Fibroblast of skin of left quadriceps (primary cell): Measurements from ENCODE around the gene ABCD1.
"Not testable (repeated sequence)": the region's sequence is repeated elsewhere in the genome, so short reads cannot be mapped to it uniquely, and the experiment has no call there.

ENCODE experiments used
- DNase-seq, 2 experiments: peaks; one replicate each; pipeline ENCODE4 v3.0.0-alpha.2; 2013; ENCODE audit warnings: low read depth in 2 of 2

Gene ABCD1

DNA sequence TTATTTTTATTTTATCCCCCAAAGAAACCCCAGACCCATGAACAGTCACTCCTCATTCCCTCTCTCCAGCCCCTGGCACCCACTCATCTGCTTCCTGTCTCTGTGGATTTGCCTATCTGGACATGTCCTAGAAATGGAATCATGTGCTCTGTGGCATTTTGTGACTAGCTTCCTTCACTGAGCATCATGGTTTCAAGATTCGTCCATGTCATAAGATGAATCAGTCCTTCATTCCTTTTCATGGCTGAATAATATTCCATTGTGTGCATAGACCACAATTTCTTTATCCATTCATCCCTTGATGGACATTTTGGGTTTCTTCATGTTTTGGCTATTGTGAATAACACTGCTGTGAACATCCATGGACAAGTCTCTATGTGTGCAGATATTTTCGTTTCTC, 10.2 kb downstream of the ABCD1 start:
- no peak for DNase-seq

DNA sequence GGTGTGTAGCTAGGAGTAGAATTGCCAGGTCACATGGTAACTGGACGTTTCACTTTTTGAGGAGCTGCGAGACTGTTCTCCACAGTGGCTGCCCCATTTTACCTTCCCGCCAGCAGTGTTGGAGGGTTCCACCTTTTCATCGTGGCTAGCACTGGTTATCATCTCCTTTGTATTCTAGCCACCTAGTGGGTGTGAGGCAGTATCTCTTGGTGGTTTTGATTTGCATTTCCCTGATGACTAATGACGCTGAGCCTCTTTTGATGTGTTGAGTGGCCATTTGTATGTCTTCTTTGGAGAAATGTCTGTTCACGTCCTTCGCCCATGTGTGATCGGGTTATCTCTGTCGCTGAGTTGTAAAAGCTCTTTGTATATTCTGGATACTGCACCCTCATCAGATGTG, 10.6 kb downstream of the ABCD1 start:
- DNase-seq = no peak

DNA sequence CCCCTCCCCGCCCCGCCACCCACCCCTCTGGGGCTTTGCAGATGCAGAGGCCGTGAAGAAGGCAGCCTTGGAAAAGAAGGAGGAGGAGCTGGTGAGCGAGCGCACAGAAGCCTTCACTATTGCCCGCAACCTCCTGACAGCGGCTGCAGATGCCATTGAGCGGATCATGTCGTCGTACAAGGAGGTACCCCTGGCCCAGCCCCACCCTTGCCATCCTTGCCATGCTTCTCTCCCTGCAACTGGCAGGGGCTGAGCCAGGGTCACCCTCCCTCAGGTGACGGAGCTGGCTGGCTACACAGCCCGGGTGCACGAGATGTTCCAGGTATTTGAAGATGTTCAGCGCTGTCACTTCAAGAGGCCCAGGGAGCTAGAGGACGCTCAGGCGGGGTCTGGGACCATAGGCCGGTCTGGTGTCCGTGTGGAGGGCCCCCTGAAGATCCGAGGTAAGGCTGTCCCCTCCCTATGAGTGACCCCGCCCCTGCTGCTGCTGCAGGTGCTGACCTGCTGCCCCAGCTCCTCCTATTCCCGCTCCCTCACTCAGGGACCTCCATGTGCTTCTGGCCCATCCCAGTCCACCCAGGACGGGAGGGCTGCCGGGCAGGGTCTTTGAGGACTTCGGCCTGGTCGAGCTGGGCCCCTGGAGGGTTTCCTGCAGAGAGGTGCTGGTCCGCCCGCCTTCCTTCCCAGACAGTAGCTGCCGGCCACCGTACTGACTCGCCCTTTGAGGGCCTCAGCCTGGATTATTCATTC, 11.6 kb downstream of the ABCD1 start:
- no peak for DNase-seq

DNA sequence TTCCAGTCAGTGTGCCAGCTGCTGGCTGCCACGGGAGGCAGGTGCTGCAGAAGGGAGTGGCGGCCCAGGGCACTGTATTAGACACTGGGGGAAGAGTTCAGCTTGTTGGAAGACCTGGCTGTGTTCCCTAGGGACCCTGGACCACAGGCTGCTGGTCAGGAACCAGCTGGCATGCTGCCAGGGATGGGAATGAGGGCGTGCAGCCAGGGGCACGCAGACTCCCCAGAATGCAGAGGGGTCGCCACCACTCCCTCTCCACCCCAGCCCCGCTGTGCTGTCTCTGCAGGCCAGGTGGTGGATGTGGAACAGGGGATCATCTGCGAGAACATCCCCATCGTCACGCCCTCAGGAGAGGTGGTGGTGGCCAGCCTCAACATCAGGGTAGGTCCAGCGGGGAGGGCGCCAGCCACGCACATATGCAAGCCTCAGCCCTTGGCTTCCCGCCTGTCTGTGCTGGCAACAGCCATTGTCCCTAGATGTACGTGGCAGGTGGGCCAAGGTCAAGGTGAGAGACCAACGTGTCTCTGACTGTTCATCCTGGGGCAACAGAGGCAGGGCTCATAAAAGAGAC, 12.3 kb downstream of the ABCD1 start:
- no peak for DNase-seq

DNA sequence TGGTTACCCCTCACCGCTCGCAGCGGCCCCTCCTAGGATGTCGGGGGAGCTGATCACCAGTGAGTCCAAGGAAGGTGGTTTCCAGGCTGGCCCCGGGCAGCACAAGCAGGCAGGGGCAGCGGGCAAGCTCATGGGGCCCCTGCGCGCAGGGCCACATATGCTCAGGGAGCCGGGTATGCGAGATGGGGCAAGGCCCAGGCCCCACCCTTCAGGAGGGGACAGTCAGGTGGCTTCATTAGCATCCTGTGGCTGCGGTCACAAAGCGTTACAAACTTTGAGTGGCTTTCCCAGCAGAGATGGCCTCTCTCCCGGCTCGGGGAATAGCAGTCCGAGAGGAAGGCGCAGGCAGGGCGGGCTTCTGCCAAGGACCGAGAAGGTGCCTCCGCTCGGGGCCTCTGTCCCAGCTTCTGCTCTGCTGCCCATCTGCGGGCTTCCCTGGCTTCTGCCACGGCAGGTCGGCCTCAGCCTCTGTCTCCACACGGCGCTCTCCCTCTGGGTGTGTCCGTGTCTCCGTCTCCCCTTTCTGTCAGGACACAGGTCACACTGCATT, 13.5 kb downstream of the ABCD1 start:
- no peak for DNase-seq

DNA sequence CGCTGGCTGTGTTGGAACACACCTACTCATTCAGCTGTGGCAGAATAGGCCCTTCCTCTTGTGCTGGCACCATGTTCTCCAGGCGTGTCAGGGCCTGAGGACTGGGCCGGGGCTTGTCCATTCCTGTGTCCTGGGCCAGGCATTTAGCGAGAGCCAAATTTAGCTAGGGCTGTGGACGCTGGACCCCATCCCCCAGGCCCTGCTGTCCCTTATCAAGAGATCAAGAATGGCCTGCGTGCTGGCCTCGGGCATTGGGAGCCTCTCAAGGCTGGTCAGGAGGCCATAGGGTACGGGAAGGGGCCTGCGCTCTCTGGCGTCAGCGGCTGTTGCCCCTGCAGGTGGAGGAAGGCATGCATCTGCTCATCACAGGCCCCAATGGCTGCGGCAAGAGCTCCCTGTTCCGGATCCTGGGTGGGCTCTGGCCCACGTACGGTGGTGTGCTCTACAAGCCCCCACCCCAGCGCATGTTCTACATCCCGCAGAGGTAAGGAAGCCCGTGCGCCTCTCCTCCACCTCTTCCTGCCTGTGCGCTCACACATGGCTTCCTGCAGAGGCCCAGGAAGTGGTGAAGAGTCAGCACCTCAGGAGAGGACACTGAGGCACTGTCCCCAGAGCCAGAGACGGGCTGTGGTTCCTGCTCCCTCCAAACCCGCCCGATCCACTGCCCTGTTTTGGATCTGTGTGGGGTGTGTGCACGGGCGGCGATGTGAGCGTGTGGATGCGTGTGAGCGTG, 15.3 kb downstream of the ABCD1 start:
- DNase-seq = no peak

DNA sequence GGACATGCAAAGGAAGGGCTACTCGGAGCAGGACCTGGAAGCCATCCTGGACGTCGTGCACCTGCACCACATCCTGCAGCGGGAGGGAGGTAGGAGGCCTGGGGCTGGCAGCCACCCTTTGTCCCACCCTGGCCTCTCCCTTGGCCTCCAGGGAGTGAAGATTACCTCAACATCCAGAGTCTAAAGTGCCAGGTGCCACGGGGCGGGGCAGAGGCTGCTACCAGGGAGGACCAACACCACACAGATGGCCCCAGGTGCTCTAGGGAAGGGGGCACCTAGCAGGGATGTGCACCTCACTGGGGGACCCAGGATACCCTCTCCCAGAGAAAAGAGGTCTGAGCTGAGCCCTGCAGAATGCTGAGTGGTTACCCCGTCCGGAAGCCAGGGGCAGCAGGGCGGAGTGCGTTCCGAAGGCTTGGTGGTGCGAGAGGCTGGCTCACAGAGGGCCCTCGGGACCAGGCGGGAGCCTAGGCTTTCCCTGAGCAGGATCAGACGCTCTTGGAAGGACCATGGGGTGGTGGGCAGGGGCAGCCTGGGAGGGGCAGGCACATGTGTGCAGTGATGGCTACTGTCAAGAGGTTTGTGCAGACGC, 16.1 kb downstream of the ABCD1 start:
- no peak for DNase-seq

DNA sequence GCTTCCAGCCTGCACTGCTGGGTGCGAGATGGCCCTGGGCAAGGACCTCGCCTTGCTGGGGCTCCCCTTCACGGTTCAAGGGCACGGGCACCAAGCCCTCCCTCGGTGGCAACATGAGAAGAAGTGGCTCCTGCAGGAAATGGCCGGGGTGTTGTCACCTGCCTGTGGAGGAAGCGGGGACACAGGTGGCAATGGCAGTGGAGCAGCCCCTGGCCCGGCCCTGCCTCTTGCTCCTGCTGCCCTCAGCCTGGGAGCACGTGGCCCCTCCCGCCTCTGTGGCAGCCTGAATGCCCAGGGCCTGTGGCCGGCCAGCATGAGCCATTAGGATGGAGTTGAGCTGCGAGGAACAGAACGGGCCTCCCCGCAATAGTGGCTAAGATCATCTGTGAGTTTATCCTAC, 16.8 kb downstream of the ABCD1 start:
- DNase-seq = no peak

DNA sequence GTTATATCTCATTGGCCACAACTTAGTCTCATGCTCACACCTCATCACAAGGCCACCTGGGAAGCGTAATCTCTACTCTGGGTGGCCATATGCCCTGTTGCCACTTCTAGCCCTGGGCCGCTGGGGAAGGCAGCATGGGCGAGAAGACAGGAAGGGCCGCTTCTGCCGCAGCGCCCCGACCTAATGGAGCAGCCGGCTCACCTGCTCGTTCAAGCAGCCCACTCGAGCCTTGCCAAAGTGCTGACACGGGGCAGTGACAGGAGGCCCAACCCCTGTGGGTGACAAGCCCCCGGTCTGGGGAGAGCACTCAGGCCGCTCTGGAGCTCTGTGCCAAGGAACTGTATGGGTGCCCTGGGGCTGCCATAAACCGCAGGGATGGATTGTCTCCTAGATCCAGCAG, 17.5 kb downstream of the ABCD1 start:
- DNase-seq = not testable (repeated sequence)

DNA sequence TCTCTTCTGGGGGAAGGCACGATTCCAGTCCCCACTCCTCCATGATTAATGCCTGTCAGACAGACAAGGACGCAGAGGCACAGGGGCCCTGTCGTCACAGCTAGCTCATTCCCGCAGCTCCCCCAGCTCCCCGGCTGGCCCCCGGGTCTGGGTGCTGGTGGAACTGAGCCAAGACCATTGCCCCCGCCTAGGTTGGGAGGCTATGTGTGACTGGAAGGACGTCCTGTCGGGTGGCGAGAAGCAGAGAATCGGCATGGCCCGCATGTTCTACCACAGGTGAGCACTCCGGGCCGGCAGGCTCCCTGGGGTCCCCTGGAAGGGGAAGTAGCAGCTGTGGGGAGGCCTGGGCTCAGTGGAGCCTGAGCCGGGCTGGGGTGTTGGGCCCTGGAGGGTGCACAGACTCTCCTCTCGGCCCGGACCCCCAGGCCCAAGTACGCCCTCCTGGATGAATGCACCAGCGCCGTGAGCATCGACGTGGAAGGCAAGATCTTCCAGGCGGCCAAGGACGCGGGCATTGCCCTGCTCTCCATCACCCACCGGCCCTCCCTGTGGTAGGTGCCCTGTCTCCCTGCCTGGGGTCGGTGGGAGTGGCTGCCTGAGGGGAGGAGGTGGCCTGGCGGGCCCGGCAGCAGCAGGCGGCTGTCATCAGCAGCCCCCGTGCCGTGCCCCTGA, 18.3 kb downstream of the ABCD1 start:
- not testable (repeated sequence) for DNase-seq

DNA sequence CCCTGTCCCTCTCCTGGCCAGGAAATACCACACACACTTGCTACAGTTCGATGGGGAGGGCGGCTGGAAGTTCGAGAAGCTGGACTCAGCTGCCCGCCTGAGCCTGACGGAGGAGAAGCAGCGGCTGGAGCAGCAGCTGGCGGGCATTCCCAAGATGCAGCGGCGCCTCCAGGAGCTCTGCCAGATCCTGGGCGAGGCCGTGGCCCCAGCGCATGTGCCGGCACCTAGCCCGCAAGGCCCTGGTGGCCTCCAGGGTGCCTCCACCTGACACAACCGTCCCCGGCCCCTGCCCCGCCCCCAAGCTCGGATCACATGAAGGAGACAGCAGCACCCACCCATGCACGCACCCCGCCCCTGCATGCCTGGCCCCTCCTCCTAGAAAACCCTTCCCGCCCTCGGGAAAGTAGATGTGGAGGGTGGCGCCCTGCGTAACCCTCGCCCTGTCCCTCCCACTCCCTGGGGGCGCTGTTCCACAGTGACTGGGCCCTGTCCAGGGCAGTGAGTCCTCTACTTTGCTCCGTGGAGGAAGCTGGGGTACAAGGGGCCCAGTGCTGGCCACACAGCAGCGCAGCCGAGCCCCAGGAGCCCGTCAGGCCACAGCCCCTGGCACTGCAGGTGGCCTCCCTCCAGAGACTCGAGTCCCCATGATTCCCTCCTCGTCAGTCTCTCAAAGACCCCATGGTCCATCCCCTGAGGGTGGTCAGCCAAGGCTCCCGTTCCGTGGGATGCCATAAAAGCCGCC, 19.0 kb downstream of the ABCD1 start:
- DNase-seq = not testable (repeated sequence)

DNA sequence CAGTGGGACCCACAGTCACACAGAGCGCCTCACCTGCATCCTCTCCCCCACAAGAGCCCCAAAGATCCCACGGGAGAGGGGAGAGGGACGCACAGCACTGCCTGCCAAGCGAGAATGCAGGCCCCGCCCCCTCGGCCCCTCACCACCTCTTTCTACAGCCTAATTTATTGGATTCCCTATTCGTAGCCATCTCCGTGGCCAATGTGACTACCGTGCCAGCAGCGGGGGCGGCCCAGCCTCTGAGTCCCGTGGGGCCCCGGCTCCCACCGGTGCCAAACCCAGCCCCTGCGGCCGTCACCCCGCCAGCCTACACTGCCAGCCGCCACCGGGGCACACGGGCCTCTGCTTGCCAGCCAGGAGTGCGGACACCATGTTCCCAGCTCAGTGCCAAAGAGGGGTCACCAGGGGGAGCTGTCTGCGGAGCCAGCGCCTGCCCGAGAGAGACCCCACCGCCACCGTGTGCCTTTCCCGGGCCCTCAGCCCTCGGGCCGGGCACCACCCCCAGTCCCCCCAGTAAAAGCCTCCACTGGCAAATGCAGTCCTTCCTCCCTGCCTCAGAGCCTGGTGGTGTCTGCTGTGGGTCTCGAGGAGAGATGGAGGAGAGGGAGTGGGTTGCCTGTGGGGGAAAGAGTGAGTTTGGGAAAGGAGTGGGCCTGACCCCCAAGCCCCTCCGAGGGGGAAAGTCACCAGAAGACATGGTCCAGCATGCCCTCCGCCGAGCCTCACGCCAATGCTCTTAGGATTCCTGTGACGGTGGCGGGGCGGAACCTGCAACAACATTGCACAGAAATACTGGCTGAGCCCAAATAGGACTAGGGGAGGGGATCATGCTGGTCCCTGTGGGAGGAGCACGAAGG, 19.8 kb downstream of the ABCD1 start:
- no peak for DNase-seq

DNA sequence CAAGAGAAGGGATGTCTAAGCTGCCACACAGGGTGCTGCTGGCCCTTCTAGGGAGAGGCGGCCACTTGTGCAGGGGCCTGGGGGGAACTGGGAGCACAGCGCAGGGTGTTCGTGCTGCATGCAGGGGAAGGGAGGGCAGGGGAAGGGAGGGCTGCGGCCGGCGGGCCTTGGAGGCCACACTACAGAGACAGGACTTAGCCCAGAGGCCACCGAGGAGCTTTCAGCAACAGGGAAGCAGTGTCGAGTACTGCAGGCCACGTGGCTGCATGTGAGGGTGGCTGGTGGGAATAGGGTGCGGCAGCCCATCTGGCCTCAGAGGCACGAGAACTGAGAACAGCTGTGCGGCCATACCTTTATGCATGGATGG, 20.4 kb downstream of the ABCD1 start:
- DNase-seq = not testable (repeated sequence)

DNA sequence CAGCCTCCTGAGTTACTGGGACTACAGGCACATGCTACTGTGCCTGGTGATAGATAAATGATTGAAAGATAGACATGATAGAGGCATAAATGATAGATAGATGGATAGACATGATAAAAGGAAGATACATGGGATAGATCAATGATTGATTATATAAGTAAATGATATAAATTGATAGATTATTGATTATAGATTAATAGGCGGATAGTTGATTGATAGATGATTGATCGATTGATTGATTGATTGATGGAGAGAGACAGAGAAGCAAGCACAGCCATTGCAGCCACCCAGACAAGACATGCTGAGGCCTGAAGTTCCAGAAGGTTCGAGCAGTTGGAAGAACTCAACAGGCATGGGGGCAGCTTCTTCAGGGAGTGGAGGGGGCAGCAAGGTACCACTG, 21.7 kb downstream of the ABCD1 start:
- DNase-seq = no peak

DNA sequence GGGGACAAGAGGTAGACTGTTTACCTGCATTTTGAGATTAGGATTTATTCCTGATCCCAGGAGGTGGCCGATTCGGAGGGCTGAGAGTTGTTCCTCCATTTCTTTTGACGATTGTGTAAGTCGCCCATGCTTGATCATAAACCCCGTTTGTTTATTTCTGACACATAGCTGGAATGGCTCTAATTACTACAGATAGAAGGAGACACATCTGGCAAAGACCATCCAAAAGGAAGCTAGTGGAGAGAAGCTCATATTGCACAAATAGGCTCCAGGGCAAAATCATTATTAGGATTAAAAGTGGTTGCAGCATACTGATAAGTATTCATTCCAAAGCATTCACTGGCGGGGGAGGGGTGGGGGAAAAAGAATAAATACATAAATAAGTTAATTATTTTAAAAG, 22.3 kb downstream of the ABCD1 start:
- DNase-seq = not testable (repeated sequence)

DNA sequence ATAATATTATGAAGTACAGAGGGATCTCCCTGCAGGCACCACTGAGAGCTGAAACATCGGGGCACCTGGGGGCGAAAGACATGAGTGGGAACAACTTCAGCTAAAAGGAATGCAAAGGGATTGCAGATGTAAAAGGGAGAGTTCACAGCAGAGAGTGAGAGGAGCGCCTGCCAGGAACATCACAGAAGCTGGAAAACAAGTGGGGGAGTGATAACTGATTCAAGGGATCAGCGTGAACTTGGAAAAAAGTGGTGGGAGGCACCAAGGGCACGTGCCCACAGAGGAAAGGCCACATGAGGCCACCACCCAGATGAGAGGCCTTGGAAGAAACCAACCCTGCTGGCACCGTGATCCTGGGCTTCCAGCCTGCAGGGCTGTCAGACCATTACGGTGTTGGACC, 24.4 kb downstream of the ABCD1 start:
- DNase-seq = not testable (repeated sequence)

DNA sequence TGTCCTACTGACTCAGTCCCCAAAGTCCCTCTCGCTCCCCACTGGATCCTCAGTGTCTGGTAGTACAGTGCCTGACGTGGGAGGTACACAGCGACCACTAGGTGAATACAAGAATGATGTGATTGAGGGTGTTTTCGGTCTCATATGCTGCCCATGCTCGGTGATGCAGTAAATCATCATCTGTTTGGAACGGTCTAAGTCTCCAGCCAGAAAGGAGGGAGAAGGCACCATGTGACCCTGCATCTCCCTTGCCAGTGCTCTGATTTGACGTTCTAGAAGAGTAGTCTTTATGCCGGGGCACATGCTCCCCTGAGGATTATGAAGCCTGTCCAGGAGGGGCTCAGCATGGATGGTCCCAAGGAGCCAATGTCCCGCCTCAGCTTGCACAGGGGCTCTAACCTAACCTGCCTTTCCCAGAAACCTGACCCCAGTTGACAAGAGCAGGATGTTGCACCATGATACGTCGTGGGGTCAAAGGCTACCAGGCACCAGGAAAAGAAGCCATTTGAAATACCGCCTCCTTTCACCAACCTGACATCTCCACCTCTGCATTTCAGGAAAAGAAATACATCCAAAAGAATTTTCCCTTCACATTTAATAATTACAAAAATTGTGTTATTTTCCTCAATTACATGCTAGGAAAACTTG, 25.6 kb downstream of the ABCD1 start:
- no peak for DNase-seq

DNA sequence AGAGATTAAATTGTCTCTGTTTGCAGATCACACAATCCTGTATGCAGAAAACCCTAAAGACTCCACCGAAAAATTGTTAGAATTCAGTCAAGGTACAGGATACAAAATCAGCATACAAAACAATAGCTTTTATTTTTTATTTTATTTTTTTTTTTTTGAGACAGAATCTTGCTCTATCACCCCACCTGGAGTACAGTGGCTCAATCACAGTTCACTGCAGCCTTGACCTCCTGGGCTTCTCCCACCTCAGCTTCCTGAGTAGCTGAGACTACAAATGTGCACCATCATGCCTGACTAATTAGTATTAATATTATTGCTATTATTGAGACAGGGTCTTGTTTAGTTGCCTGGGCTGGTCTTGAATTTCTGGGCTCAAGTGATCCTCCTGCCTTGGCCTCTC, 30.5 kb downstream of the ABCD1 start:
- DNase-seq = no peak

DNA sequence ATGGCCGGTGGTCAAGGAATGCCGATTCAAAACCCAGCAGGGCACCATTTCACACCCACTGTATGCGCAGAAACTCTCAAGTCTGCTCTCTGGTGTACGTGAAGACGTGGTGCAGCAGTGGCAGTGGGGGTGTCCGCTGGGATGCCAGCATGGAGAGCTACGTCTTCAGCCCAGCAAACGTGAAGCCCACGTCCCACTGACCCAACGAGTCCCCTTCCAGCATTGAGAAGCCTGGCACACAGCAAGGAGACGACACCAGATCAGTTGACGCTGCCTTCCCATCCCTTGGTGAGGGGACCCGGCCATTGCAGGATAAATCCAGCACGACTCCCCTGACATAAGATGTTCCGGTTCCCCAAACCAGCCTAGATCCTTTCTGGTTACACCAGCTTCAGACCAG, 37.2 kb downstream of the ABCD1 start:
- no peak for DNase-seq
